HFFc6 (cell line): ENCODE measurements around the gene FOXA1. TPM values are rescaled to one million over a fixed set of nuclear protein-coding genes. Genes with fewer than 3 reads are reported as not detected.

Source experiments
- DNase-seq: peaks from one replicate; pipeline ENCODE4 v3.0.0-alpha.2; 2018
- H3K27ac Mint-ChIP-seq: 2 replicates; pipeline ENCODE4 v1.8.0; 2020; ENCODE audit warnings: mild to moderate bottlenecking, mixed read lengths
- H3K27me3 Mint-ChIP-seq: 2 replicates; pipeline ENCODE4 v1.8.0; 2021; ENCODE audit warnings: mild to moderate bottlenecking, moderate library complexity, mixed read lengths; ENCODE audit not compliant: insufficient read depth
- H3K36me3 Mint-ChIP-seq: 2 replicates; pipeline ENCODE4 v1.8.0; 2021; ENCODE audit warnings: low read depth, mixed read lengths
- H3K4me1 Mint-ChIP-seq: 2 replicates; pipeline ENCODE4 v1.8.0; 2020; ENCODE audit warnings: low read depth, mixed read lengths
- H3K4me3 Mint-ChIP-seq: 2 replicates; pipeline ENCODE4 v1.8.0; 2020; ENCODE audit warnings: mild to moderate bottlenecking, moderate library complexity, mixed read lengths
- H3K9me3 Mint-ChIP-seq: 2 replicates; pipeline ENCODE4 v1.8.0; 2020; ENCODE audit warnings: mild to moderate bottlenecking, mixed read lengths
- CTCF ChIP-seq: fragments of 200-600 bp; sonication (generic); IDR thresholded peaks from 2 replicates; pipeline ENCODE4 v1.5.0; 2021; ENCODE audit warnings: antibody characterized with exemption, mild to moderate bottlenecking
- total RNA-seq, 6 experiments: library from RNA; stranded (reverse); fragmentation: NEBNext Ultra II Directional; extraction: Animal tissue kit (Norgen Biotek cat#: 25700); gene quantifications; 2 replicates in 1 of 6; 3 replicates in 5 of 6; pipeline ENCODE4 v1.2.3, GENCODE V29; 2021

The FOXA1 gene
- total RNA-seq, 6 experiments from 2014 or later, result 0.36 to 7.3 (median 7.0) TPM

GRCh38 chr14:37637341-37637740, 42.3 kb upstream of the FOXA1 start:
- TF ChIP-seq CTCF, result no peak
- peaks cover 4% of the 10 kb centered on the region; the same call in 1 of the 2 replicates for H3K4me1 Mint-ChIP-seq

DNA sequence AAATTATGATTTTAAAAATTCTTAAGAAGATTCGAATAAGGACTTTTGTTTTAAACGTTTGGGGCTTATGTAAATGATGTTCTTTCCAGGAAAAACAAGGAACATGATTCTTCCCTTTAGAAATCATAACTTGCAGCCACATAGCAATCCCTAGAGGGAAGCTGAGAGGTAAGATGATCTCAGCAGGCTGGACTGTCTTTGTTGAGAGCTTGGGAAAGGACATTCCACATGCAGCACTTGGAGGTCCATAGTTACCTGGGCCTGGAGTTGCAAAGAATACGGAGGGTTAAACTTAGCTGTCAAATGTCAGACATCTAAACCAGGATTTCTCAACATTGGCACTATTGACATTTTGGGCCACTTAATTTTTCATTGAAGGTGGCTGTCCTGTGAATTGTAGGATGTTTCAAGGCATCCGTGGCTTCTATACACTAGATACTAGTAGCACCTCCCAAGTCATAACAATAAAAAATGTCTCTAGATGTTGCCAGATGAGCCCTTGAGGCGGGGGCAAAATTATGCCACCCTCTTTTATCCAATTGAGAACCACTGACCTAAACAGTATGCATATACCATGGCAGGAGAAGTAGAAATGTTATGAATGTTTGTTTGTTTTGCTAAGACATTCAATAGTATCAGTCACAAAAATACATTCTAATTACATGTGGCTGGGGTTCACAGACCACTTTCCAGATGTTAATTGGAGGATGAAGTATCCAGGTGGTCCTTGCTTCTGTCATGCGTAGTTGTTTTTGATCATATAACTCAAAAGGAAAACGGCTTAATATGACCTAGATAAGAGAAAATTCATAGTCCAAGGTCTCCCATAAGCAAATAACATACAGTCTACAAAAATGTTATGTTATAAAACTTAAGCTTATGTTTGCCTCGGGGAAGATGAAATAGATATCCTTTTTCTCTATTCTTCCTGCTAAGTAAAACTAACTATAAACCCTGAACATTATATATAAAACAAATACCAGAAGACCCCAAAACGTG, 30.8 kb upstream of the FOXA1 start:
- Mint-ChIP-seq H3K4me1 (peaks cover 16% of the 10 kb centered on the region), H3K27ac (no peak overlapping the region), H3K9me3 (peaks cover 7% of the 10 kb centered on the region), H3K4me3 (no peak overlapping the region), H3K36me3 (0 out of 2 replicates have a peak, but pooled peaks cover 5% of the 10 kb centered on the region), H3K27me3 (peaks cover 1% of the 10 kb centered on the region)
- no peak for TF ChIP-seq CTCF
- no peak for DNase-seq

More at GRCh38 chr14:37637341-37637740, 42.3 kb upstream of the FOXA1 start:
- no peak for DNase-seq
- Mint-ChIP-seq H3K4me3 (no peak overlapping the region), H3K36me3 (no peaks in the 10 kb centered on the region), H3K27ac (no peak overlapping the region), H3K27me3 (peaks cover 6% of the 10 kb centered on the region), H3K9me3 (no peaks in the 10 kb centered on the region)

DNA sequence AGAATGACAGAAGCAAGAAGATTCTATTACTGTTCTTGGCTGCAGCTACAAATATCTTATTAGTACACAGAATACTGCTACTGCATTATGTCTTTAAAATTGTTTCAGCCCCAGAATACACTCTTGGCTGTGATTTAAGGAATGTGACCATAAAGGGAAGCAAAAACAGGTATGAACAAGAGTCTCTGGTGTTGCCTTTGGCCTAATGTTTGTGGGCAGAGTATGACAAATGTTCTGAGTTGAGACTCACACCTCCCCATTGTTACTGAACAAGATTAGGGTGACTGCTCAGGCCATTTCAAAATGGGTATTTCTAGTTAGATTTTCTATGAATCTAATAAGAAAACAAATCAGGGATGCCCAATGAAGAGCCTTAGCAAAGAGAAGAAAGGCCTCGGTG, 28.9 kb upstream of the FOXA1 start:
- Mint-ChIP-seq H3K4me1 (peaks cover 16% of the 10 kb centered on the region), H3K4me3 (peak overlapping the region; percentile 18; the same call in 1 of the 2 replicates), H3K27me3 (peaks cover 1% of the 10 kb centered on the region), H3K36me3 (0 out of 2 replicates have a peak, but pooled peaks cover 5% of the 10 kb centered on the region), H3K9me3 (no peaks in the 10 kb centered on the region; the same call in none of the 2 replicates), H3K27ac (peak overlapping the region; percentile 74)
- TF ChIP-seq CTCF, result no peak
- DNase-seq, result no peak

DNA sequence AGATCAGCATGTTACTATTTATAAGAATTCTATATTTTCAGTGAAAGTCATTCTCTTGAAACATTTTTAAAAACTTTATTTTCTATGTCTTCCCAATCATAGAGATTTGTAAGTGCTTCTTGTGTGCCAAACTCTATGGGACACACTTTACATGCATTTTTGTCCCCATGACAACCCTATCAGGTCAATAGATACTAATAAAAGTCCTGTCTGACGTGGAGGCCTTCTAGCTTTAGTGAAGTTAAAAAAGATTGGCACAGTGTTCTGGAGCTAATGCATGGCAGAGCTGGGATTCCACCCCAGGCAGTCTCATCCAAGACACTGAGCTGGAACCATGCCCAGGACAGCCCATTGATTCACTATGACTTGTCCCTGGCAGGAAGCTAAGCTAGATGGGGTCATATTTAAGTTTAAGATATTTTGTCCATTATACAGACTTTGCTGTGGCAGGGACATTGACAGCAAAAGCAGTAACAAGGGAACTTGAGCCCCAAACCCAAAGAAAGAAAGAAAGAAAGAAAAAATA, 28.4 kb upstream of the FOXA1 start:
- H3K27me3 Mint-ChIP-seq, result peaks cover 1% of the 10 kb centered on the region; the same call in 1 of the 2 replicates
- no peak for TF ChIP-seq CTCF

GRCh38 chr14:37622231-37622923, 27.3 kb upstream of the FOXA1 start:
- H3K27ac Mint-ChIP-seq, result peak overlapping the region; percentile 21; the same call in 1 of the 2 replicates
- H3K4me3 Mint-ChIP-seq, result peak overlapping the region; percentile 49; the same call in 1 of the 2 replicates
- DNase-seq, result no peak
- no peaks in the 10 kb centered on the region for H3K36me3 Mint-ChIP-seq
- TF ChIP-seq CTCF, result no peak
- no peaks in the 10 kb centered on the region for H3K9me3 Mint-ChIP-seq
- H3K27me3 Mint-ChIP-seq, result peaks cover 1% of the 10 kb centered on the region; the same call in 1 of the 2 replicates
- H3K4me1 Mint-ChIP-seq, result peaks cover 16% of the 10 kb centered on the region

More for the DNA sequence above, 28.4 kb upstream of the FOXA1 start:
- H3K27ac Mint-ChIP-seq, result peak overlapping the region; percentile 74
- H3K4me3 Mint-ChIP-seq, result peak overlapping the region; percentile 18; the same call in 1 of the 2 replicates
- H3K36me3 Mint-ChIP-seq, result 0 out of 2 replicates have a peak, but pooled peaks cover 2% of the 10 kb centered on the region
- DNase-seq, result peak; percentile 88
- H3K9me3 Mint-ChIP-seq, result no peaks in the 10 kb centered on the region; the same call in none of the 2 replicates
- peaks cover 16% of the 10 kb centered on the region for H3K4me1 Mint-ChIP-seq
